ENCODE results near the gene XPO6. TPM values are rescaled to one million over a fixed set of nuclear protein-coding genes. Genes with fewer than 3 reads are reported as not detected.

XPO6 gene
- total RNA-seq, 1 experiment from 2014 or later: 162 TPM

DNA sequence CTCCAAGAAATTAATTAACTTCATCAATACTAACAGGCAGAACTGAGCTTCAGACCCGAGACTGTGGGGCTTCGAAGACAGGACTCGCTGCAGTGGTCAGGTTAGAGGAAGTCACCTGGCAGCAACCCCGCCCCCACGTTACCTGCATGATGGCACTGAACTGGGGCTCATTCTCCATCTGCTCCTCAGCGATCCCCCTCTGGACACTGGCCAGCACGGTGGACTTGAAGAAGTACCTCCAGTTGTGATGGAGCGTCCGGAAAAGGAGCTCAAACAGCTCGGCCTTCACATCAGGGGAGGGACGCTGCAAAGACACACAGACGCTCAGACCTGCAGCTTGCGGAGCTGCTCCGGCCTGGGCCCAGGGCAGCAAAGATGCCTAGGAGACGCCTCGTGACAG lies 107.4 kb downstream of the XPO6 start (continued):
- TF ChIP-seq, protein P1, sequence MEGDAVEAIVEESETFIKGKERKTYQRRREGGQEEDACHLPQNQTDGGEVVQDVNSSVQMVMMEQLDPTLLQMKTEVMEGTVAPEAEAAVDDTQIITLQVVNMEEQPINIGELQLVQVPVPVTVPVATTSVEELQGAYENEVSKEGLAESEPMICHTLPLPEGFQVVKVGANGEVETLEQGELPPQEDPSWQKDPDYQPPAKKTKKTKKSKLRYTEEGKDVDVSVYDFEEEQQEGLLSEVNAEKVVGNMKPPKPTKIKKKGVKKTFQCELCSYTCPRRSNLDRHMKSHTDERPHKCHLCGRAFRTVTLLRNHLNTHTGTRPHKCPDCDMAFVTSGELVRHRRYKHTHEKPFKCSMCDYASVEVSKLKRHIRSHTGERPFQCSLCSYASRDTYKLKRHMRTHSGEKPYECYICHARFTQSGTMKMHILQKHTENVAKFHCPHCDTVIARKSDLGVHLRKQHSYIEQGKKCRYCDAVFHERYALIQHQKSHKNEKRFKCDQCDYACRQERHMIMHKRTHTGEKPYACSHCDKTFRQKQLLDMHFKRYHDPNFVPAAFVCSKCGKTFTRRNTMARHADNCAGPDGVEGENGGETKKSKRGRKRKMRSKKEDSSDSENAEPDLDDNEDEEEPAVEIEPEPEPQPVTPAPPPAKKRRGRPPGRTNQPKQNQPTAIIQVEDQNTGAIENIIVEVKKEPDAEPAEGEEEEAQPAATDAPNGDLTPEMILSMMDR (IDR thresholded peaks at IDR 0.05 in 2 of 3, conservative IDR thresholded peaks at IDR 0.05 in 1 of 3; ENCODE audit: borderline replicate concordance in 1 of 3, insufficient read depth in 1 of 3, low read depth in 2 of 3, low read length in 2 of 3): no peak

DNA sequence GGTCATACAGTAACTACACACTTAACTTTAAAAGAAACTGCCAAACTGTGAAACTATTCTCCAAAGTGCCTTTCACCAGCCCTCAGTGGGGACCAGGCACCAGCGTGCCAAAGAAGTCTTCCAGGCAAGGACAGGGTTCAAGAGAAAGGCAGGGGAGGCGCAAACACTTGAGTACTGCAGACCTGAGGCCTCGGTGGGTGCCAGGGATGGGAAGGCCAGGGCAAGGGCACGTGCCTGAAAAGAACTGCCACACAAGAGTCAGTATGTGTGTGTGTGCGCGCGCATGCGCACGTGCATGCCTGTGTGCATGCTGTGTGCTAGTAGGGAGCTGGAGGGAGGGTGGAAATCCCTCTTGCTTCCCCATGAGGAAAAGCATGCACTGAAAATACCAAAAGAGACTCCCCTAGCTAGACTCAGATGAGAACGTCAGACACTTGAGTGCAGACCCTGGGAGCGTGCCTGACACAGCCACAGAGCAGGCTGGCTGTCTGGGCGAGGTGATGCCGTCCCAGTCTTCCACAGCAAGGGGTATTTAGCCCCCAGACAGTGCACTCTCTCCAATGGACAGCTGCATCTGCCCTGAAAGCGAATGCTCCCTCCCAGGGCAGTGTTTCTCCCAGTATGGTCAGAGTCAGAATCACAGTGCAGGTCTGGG lies 108.1 kb downstream of the XPO6 start:
- Histone ChIP-seq H3K4me1 (ENCODE audit: control insufficient read depth in 1 of 2, insufficient read depth in 2 of 2, low read length in 2 of 2) (no peaks in the 10 kb centered on the region), H3K9ac (ENCODE audit: low read length) (no peak overlapping the region), H3K4me3 (replicated peaks in 1 of 2; ENCODE audit: low read depth in 1 of 2, low read length in 2 of 2) (no peak overlapping the region), H3K79me2 (ENCODE audit: insufficient read depth, low read length) (peaks cover 10% of the 10 kb centered on the region; the same call in 1 of the 2 replicates), H4K20me1 (ENCODE audit: insufficient read depth) (peaks cover 7% of the 10 kb centered on the region; the same call in 1 of the 2 replicates), H3K27ac (ENCODE audit: low read depth, low read length) (no peak overlapping the region), H3K9me2 (ENCODE audit: insufficient read depth) (no peaks in the 10 kb centered on the region), H3K9me3 (ENCODE audit: control insufficient read depth in 1 of 2, insufficient read depth in 1 of 2, low read depth in 1 of 2, low read length in 2 of 2) (no peaks in the 10 kb centered on the region), H3K4me2 (ENCODE audit: low read length) (no peak overlapping the region), H3K36me3 (ENCODE audit: control insufficient read depth in 1 of 2, insufficient read depth in 2 of 2, low read length in 2 of 2) (peaks cover 59 to 75% of the 10 kb centered on the region in 2 experiments), H2AFZ (ENCODE audit: low read depth, low read length, poor library complexity, severe bottlenecking) (no peak overlapping the region), H3K27me3 (ENCODE audit: insufficient read depth, low read length) (no peaks in the 10 kb centered on the region)
- no peak for DNase-seq (ENCODE audit: low read depth, low spot score)
- BruUV-seq (replicated peaks): no TSS peak
- TF ChIP-seq, protein P2, sequence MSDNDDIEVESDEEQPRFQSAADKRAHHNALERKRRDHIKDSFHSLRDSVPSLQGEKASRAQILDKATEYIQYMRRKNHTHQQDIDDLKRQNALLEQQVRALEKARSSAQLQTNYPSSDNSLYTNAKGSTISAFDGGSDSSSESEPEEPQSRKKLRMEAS (IDR thresholded peaks at IDR 0.05): no peak
- TF ChIP-seq, protein P3, sequence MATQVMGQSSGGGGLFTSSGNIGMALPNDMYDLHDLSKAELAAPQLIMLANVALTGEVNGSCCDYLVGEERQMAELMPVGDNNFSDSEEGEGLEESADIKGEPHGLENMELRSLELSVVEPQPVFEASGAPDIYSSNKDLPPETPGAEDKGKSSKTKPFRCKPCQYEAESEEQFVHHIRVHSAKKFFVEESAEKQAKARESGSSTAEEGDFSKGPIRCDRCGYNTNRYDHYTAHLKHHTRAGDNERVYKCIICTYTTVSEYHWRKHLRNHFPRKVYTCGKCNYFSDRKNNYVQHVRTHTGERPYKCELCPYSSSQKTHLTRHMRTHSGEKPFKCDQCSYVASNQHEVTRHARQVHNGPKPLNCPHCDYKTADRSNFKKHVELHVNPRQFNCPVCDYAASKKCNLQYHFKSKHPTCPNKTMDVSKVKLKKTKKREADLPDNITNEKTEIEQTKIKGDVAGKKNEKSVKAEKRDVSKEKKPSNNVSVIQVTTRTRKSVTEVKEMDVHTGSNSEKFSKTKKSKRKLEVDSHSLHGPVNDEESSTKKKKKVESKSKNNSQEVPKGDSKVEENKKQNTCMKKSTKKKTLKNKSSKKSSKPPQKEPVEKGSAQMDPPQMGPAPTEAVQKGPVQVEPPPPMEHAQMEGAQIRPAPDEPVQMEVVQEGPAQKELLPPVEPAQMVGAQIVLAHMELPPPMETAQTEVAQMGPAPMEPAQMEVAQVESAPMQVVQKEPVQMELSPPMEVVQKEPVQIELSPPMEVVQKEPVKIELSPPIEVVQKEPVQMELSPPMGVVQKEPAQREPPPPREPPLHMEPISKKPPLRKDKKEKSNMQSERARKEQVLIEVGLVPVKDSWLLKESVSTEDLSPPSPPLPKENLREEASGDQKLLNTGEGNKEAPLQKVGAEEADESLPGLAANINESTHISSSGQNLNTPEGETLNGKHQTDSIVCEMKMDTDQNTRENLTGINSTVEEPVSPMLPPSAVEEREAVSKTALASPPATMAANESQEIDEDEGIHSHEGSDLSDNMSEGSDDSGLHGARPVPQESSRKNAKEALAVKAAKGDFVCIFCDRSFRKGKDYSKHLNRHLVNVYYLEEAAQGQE (IDR thresholded peaks at IDR 0.05; ENCODE audit: low read depth): no peak
- TF ChIP-seq POLR2A (IDR thresholded peaks at IDR 0.05; ENCODE audit: borderline replicate concordance, extremely low read depth, insufficient read depth, insufficient read length) (no peak), YY1 (IDR thresholded peaks at IDR 0.05; ENCODE audit: extremely low read depth, insufficient replicate concordance, low read depth, low read length) (no peak), EGR1 (IDR thresholded peaks at IDR 0.05; ENCODE audit: low read depth) (no peak), FOSL1 (IDR thresholded peaks at IDR 0.05; ENCODE audit: low read depth) (no peak)
- TF ChIP-seq, protein P4, sequence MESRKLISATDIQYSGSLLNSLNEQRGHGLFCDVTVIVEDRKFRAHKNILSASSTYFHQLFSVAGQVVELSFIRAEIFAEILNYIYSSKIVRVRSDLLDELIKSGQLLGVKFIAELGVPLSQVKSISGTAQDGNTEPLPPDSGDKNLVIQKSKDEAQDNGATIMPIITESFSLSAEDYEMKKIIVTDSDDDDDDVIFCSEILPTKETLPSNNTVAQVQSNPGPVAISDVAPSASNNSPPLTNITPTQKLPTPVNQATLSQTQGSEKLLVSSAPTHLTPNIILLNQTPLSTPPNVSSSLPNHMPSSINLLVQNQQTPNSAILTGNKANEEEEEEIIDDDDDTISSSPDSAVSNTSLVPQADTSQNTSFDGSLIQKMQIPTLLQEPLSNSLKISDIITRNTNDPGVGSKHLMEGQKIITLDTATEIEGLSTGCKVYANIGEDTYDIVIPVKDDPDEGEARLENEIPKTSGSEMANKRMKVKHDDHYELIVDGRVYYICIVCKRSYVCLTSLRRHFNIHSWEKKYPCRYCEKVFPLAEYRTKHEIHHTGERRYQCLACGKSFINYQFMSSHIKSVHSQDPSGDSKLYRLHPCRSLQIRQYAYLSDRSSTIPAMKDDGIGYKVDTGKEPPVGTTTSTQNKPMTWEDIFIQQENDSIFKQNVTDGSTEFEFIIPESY (IDR thresholded peaks at IDR 0.05; ENCODE audit: extremely low read depth, insufficient replicate concordance, low read length): no peak
- RAD21 ChIA-PET (ENCODE audit: low non-redundant PET in 1 of 2, low total read pairs in 2 of 2, uncharacterized antibody in 2 of 2, unreplicated experiment in 2 of 2): no interaction called here
- CTCF ChIA-PET: no interaction called here
- POLR2A ChIA-PET: no interaction called here
- ATAC-seq: no peak
- intact Hi-C loops (cut with micrococcal nuclease): no loop called here

Data from HCT116 (cell line).